HG03378 (cell line): ENCODE measurements around the gene CMIP.

Source experiments
- ATAC-seq: cut with Tn5 transposase; IDR thresholded peaks from one replicate; pipeline ENCODE4 v1.9.1; 2021; ENCODE audit warnings: mild to moderate bottlenecking, moderate library complexity; ENCODE audit not compliant: unreplicated experiment

Gene CMIP

GRCh38 chr16:81461243-81461642, 16.6 kb downstream of the CMIP start:
- ATAC-seq, result no peak

DNA sequence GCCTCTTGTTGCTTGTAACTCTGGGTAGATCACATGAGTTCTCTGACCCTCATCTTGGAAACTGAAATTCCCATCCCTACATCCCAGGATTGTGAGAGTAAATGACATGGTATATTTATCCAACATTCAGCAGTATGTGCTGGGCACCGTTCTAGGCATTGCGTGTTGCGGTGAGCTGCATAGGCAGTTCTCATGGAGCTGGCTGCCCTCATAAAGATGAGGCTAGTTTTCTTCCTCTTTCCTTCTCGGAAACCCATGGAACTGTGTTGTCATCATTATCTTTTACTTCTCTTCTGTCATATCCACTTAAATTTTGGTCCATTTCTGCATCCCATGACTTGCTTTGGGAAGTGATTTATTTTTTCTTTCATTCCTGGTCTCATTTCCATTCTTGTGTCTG, 17.2 kb downstream of the CMIP start:
- no peak for ATAC-seq

GRCh38 chr16:81462683-81463082, 18.1 kb downstream of the CMIP start:
- ATAC-seq, result no peak

DNA sequence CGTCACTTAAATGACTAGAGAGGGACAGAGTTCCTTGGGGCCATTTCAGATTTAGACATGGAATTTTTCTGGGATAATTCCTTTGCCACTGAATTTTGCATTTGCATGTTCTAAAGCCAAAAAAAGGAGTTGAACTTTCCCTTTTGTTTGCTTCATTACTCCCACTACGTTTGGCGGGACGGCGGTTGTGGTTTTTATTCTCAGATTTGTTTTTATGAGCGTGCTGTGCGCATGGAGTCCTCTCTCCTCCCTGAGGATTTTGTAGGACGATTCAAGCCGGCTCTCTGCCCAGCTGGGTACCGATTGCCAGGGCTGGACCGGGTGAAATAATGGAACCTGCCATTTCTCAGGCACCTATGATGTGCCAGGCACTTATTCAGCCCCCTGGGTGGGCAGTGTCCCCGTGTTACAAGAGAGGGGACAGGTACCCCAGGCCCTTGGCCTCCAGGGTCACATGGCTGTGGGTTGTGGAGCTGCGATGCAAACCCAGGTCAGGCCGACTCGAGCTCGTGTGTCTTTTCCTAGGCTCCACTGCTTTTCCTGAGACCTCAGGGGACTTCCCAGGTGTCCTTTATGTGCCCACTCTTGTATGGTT, 18.8 kb downstream of the CMIP start:
- no peak for ATAC-seq

- no peak for ATAC-seq
Measured at GRCh38 chr16:81464279-81464678, 19.7 kb downstream of the CMIP start.

GRCh38 chr16:81465375-81465943, 20.9 kb downstream of the CMIP start:
- ATAC-seq, result no peak

GRCh38 chr16:81466356-81466980, 21.9 kb downstream of the CMIP start:
- ATAC-seq, result no peak

- ATAC-seq, result no peak
Measured at GRCh38 chr16:81467072-81467471, 22.5 kb downstream of the CMIP start.

- ATAC-seq, result no peak
Measured at GRCh38 chr16:81467815-81468214, 23.2 kb downstream of the CMIP start.

DNA sequence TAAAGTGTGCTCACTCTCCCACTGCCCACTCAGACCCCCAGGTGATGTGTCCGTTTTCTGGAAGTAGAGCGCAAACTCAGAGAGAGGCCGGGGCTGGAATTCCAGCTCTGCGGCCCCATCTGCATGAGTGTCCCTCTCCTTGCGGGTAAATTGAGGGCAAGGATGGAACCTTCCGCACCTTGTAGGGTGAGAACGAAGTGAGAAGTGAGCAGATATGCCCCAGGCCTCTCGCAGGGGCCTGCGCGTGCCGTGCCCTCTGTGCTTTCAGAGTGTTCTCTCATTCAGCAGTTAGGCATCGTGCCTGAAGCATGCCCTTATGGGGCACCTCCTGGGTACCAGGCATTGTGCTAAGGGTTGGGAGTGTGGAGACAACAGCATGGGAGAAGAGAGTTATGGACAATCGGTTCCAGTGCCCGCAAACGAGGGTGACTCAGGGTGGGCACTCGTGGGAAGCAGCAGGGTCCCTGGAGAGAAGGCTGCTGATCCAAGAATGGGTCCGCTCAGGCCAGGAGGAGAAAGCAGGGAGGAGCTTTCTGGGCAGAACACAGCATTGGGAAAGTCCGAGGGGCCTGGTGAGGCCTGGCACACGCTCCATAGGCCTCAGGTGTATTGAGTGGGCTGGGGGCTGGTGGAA, 23.8 kb downstream of the CMIP start:
- no peak for ATAC-seq

DNA sequence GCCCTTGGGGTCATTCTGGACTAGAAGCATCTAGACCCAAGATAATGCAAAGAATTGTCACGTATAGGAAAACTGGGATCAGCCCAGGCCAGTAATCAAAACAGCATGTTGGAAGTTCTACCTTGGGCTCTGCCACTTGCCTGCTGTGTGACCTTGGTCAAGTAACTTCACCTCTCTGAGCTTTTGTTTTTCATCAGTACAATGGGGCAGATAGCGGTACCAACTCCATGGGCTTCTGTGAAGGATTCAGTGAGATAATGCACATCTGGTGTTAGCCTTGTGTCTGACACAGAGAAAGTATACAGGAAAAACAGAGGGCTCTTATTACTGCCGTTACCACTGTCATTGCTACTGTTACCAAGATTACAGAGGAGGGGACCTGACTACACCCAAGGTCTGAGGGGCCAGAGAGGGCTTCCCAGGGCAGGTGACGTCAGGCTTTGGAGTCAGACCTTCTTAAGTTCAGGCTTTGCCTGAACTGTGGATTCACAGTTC, 24.6 kb downstream of the CMIP start:
- ATAC-seq, result no peak

GRCh38 chr16:81469710-81470535, 25.3 kb downstream of the CMIP start:
- peak; percentile 83 for ATAC-seq

DNA sequence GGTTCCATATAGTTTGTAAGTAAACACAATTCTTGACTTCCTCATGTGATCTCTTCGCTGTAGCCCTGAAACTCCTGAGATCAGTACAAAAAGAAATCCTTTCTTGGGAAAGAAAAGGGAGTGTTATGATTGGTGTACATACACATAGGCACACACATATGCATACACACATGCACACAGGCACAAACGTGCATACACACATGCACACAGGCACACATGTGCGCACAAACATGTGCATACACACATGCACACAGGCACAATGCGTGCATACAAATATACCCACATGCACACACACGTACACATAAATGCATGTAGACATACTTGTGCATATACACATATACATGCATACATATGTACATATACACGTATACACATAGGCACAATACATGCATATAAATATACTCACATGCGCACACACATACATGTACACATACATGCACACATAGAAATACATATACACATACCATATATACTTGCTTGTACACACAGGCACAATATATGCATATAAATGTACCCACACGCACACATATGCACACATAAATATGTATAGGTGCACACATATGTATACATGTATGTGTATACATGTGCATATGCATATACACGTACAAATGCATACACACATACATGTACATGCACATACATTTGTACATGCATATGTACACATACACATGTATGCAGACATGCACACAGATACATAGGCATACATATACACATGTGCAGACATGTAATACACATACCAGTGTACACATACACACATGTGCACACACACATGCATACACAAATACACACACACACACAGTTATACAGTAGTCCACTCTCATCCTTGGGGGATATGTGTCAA, 26.4 kb downstream of the CMIP start:
- ATAC-seq, result no peak

DNA sequence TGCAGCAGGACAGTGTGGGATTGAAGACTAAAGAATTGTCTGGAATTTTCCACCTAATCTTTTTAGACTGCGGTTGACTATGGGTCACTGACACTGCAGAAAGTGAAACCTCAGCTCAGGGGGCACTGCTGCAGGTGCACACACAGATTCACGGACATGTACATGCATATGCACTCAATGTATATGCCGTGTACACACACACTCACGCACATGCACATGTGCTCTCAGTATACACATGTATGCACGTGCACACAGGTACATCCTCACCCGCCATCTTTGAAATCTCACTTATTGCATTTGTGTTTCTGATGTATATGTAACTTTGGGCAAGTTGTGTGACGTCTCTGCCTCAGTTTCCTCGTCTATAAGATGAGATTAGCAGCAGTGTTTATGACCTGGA, 27.3 kb downstream of the CMIP start:
- ATAC-seq, result no peak

- no peak for ATAC-seq
Measured at GRCh38 chr16:81472391-81472790, 27.8 kb downstream of the CMIP start.

- no peak for ATAC-seq
Measured at GRCh38 chr16:81473066-81473488, 28.5 kb downstream of the CMIP start.

GRCh38 chr16:81473558-81473957, 28.9 kb downstream of the CMIP start:
- ATAC-seq, result no peak

- no peak for ATAC-seq
Measured at GRCh38 chr16:81473969-81474959, 29.7 kb downstream of the CMIP start.
